B cell (primary cell): Measurements from ENCODE around the gene CDYL2. TPM values are rescaled to one million over a fixed set of nuclear protein-coding genes. Genes with fewer than 3 reads are reported as not detected.

Source experiments
- ATAC-seq: fragments of 200-7000 bp; cut with Tn5 transposase; one replicate; pipeline ENCODE4 v1.10.0; 2021; ENCODE audit warnings: low read depth, mild to moderate bottlenecking, moderate number of reproducible peaks, moderate library complexity
- CTCF ChIA-PET: fragments of 350-600 bp; sonication (Branson Sonifier 250); formaldehyde crosslinking; loops from one replicate; lab custom pipeline; 2021; ENCODE audit warnings: antibody characterized with exemption, inconsistent platforms; lab: Charles Lee
- POLR2A ChIA-PET: fragments of 350-600 bp; sonication (Branson Sonifier 250); formaldehyde crosslinking; loops from one replicate; lab custom pipeline; 2021; ENCODE audit warnings: antibody characterized with exemption; lab: Charles Lee
- DNase-seq: peaks from one replicate; pipeline ENCODE4 v3.0.0; 2013
- H2AFZ ChIP-seq: 2 replicates; pipeline ENCODE4 v1.6.1; 2012; ENCODE audit warnings: mild to moderate bottlenecking, low read depth, low read length; ENCODE audit not compliant: insufficient read depth, poor library complexity, severe bottlenecking
- H3K27ac ChIP-seq, 2 donors: 1 replicate in 1 of 2; 2 replicates in 1 of 2; pipeline ENCODE4 v1.5.1; 2012 to 2013; ENCODE audit warnings: low read length in 2 of 2, mild to moderate bottlenecking in 2 of 2, moderate library complexity in 1 of 2
- H3K27me3 ChIP-seq, 4 experiments: fragments of 200-600 bp in 1 of 4; sonication (generic) in 1 of 4; replicated peaks in 1 of 4; 1 replicate in 2 of 4; 2 replicates in 2 of 4; pipeline versions ENCODE4 v1.6.1 to v1.7.0; 2013 to 2016; ENCODE audit warnings: low read length in 3 of 4, mild to moderate bottlenecking in 2 of 4, mixed read lengths in 1 of 4, moderate library complexity in 1 of 4; ENCODE audit not compliant: insufficient read depth in 4 of 4, control insufficient read depth in 3 of 4; ENCODE audit errors: control extremely low read depth in 1 of 4
- H3K36me3 ChIP-seq, 2 experiments: replicated peaks in 1 of 2; 1 replicate in 1 of 2; 2 replicates in 1 of 2; pipeline versions ENCODE4 v1.6.1 to v1.7.1; 2013; ENCODE audit warnings: low read length in 1 of 2; ENCODE audit not compliant: insufficient read depth in 2 of 2, control insufficient read depth in 1 of 2; ENCODE audit errors: control extremely low read depth in 1 of 2, extremely low read depth in 1 of 2
- H3K4me1 ChIP-seq, 2 donors: fragments of 200-600 bp in 1 of 2; sonication (generic) in 1 of 2; 1 replicate in 1 of 2; 2 replicates in 1 of 2; pipeline versions ENCODE4 v1.5.1 to v1.6.1; 2013 to 2017; ENCODE audit warnings: low read length in 2 of 2; ENCODE audit not compliant: control insufficient read depth in 2 of 2, insufficient read depth in 2 of 2
- H3K4me2 ChIP-seq: replicated peaks from 2 replicates; pipeline ENCODE3; 2012; ENCODE audit warnings: mild to moderate bottlenecking, low read depth, low read length; ENCODE audit not compliant: poor library complexity, severe bottlenecking
- H3K4me3 ChIP-seq, 5 experiments: fragments of 200-600 bp in 1 of 5; sonication (generic) in 1 of 5; 1 replicate in 3 of 5; 2 replicates in 2 of 5; pipeline versions ENCODE4 v1.5.1 to v1.7.0; 2011 to 2016; ENCODE audit warnings: low read length in 4 of 5, mild to moderate bottlenecking in 4 of 5, low read depth in 2 of 5, control low read depth in 1 of 5, moderate library complexity in 1 of 5; ENCODE audit not compliant: insufficient read depth in 1 of 5; ENCODE audit errors: control extremely low read depth in 1 of 5, extremely low read depth in 1 of 5
- H3K79me2 ChIP-seq: fragments of 200-600 bp; sonication (generic); one replicate; pipeline ENCODE4 v1.6.0; 2016; ENCODE audit warnings: low read length; ENCODE audit not compliant: control insufficient read depth, insufficient read depth
- H3K9ac ChIP-seq: fragments of 200-600 bp; sonication (generic); 2 replicates; pipeline ENCODE4 v1.6.1; 2017; ENCODE audit warnings: mild to moderate bottlenecking, low read length, moderate library complexity
- H3K9me3 ChIP-seq, 3 donors: one replicate each; pipeline versions ENCODE4 v1.6.1 to v1.7.1; 2013; ENCODE audit warnings: low read length in 2 of 3; ENCODE audit not compliant: control insufficient read depth in 2 of 3, insufficient read depth in 1 of 3; ENCODE audit errors: control extremely low read depth in 1 of 3
- H4K20me1 ChIP-seq: 2 replicates; pipeline ENCODE4 v1.6.0; 2012; ENCODE audit warnings: mild to moderate bottlenecking, low read length; ENCODE audit not compliant: insufficient read depth, control insufficient read depth, poor library complexity, severe bottlenecking
- H3K27ac Mint-ChIP-seq: one replicate; pipeline ENCODE4 v1.8.0; 2021; ENCODE audit warnings: mixed read lengths
- H3K27me3 Mint-ChIP-seq: one replicate; pipeline ENCODE4 v1.8.0; 2021; ENCODE audit warnings: mixed read lengths
- H3K4me1 Mint-ChIP-seq: one replicate; pipeline ENCODE4 v1.8.0; 2021; ENCODE audit warnings: mixed read lengths
- H3K4me3 Mint-ChIP-seq: one replicate; pipeline ENCODE4 v1.8.0; 2021; ENCODE audit warnings: mixed read lengths
- H3K9me3 Mint-ChIP-seq: one replicate; pipeline ENCODE4 v1.8.0; 2022; ENCODE audit warnings: mixed read lengths; ENCODE audit not compliant: insufficient read depth
- CTCF ChIP-seq: fragments of 200-600 bp; IDR thresholded peaks from one replicate; pipeline ENCODE4 v1.8.0; 2022; ENCODE audit warnings: antibody characterized with exemption, mild to moderate bottlenecking
- EZH2 ChIP-seq: IDR thresholded peaks from 2 replicates; pipeline ENCODE4 v1.6.1; 2012; ENCODE audit warnings: borderline replicate concordance, low read depth, mild to moderate bottlenecking, moderate library complexity, low read length; ENCODE audit not compliant: insufficient read depth, poor library complexity, severe bottlenecking
- WGBS: methylation state at CpG from one replicate; pipeline ENCODE4 v1.1.5; 2013; ENCODE audit warnings: missing lambda C conversion rate; ENCODE audit not compliant: insufficient coverage; 5-methylcytosine and 5-hydroxymethylcytosine counted together
- intact Hi-C: fragments of 100-400 bp; cut with micrococcal nuclease; formaldehyde crosslinking; loops from one replicate; pipeline ENCODE4 v1.10.0; 2022
- polyA plus RNA-seq: library from polyadenylated mRNA; depleted of rRNA; stranded (reverse); fragments of >200 nt; gene quantifications from 2 replicates; pipeline ENCODE4 v1.2.3, GENCODE V29; 2012
- total RNA-seq, 2 donors: library from RNA; stranded (reverse); fragments of 120-200 nt in 1 of 2; gene quantifications; 1 replicate in 1 of 2; 2 replicates in 1 of 2; pipeline versions ENCODE4 v1.2.3 to v1.2.4, GENCODE V29; 2013 to 2022

Gene CDYL2
- total and polyA plus RNA-seq, 2 donors (not counting 1 experiment from before 2014, with no cell fraction given): 0.66 to 6.6 TPM

GRCh38 chr16:80703131-80704071 is 101.0 kb downstream of the CDYL2 start:
- CTCF ChIA-PET: no interaction called here
- Mint-ChIP-seq H3K4me3 (no peak overlapping the region), H3K27me3 (no peaks in the 10 kb centered on the region), H3K4me1 (peaks cover 8% of the 10 kb centered on the region), H3K9me3 (peaks cover 4% of the 10 kb centered on the region), H3K27ac (no peak overlapping the region)
- Histone ChIP-seq H3K4me3 (no peak overlapping the region), H3K4me1 (no peaks in the 10 kb centered on the region), H3K4me2 (no peak overlapping the region), H4K20me1 (no peaks in the 10 kb centered on the region), H3K9ac (no peak overlapping the region), H3K27me3 (no peaks in the 10 kb centered on the region), H3K27ac (no peak overlapping the region), H3K36me3 (no peaks in the 10 kb centered on the region), H3K79me2 (no peaks in the 10 kb centered on the region), H2AFZ (no peak overlapping the region), H3K9me3 (no peaks in the 10 kb centered on the region)
- no peak for TF ChIP-seq CTCF
- TF ChIP-seq EZH2: no peak
- ATAC-seq (no peak), DNase-seq (no peak)
- WGBS: 91% methylated on average over 5 of the region's 10 CpGs
- POLR2A ChIA-PET: no interaction called here
- intact Hi-C loops: no loop called here

- ATAC-seq (no peak), DNase-seq (no peak)
- Mint-ChIP-seq H3K4me3 (no peak overlapping the region), H3K27me3 (no peaks in the 10 kb centered on the region), H3K27ac (no peak overlapping the region), H3K9me3 (peaks cover 4% of the 10 kb centered on the region), H3K4me1 (peaks cover 9% of the 10 kb centered on the region)
- H3K79me2 ChIP-seq: no peaks in the 10 kb centered on the region
- H3K4me1 ChIP-seq: no peaks in the 10 kb centered on the region
- no peaks in the 10 kb centered on the region for H3K9me3 ChIP-seq
- CTCF ChIA-PET: no interaction called here
- 92% methylated on average over 3 of the region's 3 CpGs for WGBS
- H3K27ac ChIP-seq: no peak overlapping the region
- no peak for TF ChIP-seq CTCF
- TF ChIP-seq EZH2: no peak
- no peak overlapping the region for H2AFZ ChIP-seq
- H3K36me3 ChIP-seq: no peaks in the 10 kb centered on the region
- no peak overlapping the region for H3K4me3 ChIP-seq
- intact Hi-C loops: no loop called here
- no peaks in the 10 kb centered on the region for H3K27me3 ChIP-seq
- H4K20me1 ChIP-seq: no peaks in the 10 kb centered on the region
- no peak overlapping the region for H3K9ac ChIP-seq
- POLR2A ChIA-PET: no interaction called here
- no peak overlapping the region for H3K4me2 ChIP-seq
These were observed 101.7 kb downstream of the CDYL2 start for GRCh38 chr16:80702696-80703095.
